Osteoblast (primary cell): Measurements from ENCODE around the gene RTP1. TPM values are rescaled to one million over a fixed set of nuclear protein-coding genes. Genes with fewer than 3 reads are reported as not detected.

Source experiments
- DNase-seq: peaks from one replicate; pipeline ENCODE4 v3.0.0; 2011; ENCODE audit warnings: low spot score, mixed read lengths; ENCODE audit not compliant: insufficient read length; ENCODE audit errors: missing footprints
- H2AFZ ChIP-seq: 2 replicates; pipeline ENCODE4 v1.6.0; 2011; ENCODE audit warnings: mild to moderate bottlenecking, low read length
- H3K27ac ChIP-seq: 2 replicates; pipeline ENCODE4 v1.5.1; 2011; ENCODE audit warnings: mild to moderate bottlenecking, low read depth, low read length, moderate library complexity
- H3K27me3 ChIP-seq: 2 replicates; pipeline ENCODE4 v1.6.0; 2012; ENCODE audit warnings: mild to moderate bottlenecking, control low read depth, inconsistent platforms, low read length, moderate library complexity; ENCODE audit not compliant: insufficient read depth
- H3K36me3 ChIP-seq: 2 replicates; pipeline ENCODE4 v1.5.1; 2011; ENCODE audit warnings: mild to moderate bottlenecking, low read length, control low read depth, moderate library complexity; ENCODE audit not compliant: insufficient read depth
- H3K4me1 ChIP-seq: 2 replicates; pipeline ENCODE4 v1.5.1; 2011; ENCODE audit warnings: mild to moderate bottlenecking, low read length, control low read depth, moderate library complexity; ENCODE audit not compliant: insufficient read depth
- H3K4me2 ChIP-seq: 2 replicates; pipeline ENCODE4 v1.6.0; 2011; ENCODE audit warnings: mild to moderate bottlenecking, low read length; ENCODE audit not compliant: insufficient read depth
- H3K4me3 ChIP-seq: fragments of 200-600 bp; sonication (generic); 3 replicates; pipeline ENCODE4 v1.5.1; 2012; ENCODE audit warnings: mild to moderate bottlenecking, low read length, inconsistent platforms; ENCODE audit not compliant: insufficient read depth
- H3K79me2 ChIP-seq: 2 replicates; pipeline ENCODE4 v1.6.0; 2012; ENCODE audit warnings: mild to moderate bottlenecking, low read length, control low read depth, inconsistent platforms; ENCODE audit not compliant: insufficient read depth
- H3K9me3 ChIP-seq: 2 replicates; pipeline ENCODE4 v1.5.1; 2011; ENCODE audit warnings: low read depth, low read length, control low read depth
- H4K20me1 ChIP-seq: 2 replicates; pipeline ENCODE4 v1.6.0; 2012; ENCODE audit warnings: mild to moderate bottlenecking, low read length, control low read depth; ENCODE audit not compliant: insufficient read depth
- CTCF ChIP-seq: IDR thresholded peaks from 2 replicates; pipeline ENCODE4 v1.5.1; 2011; ENCODE audit warnings: mild to moderate bottlenecking, low read depth, low read length, moderate library complexity; ENCODE audit errors: extremely low read depth
- total RNA-seq: library from RNA; depleted of rRNA; stranded (reverse); fragments of >200 nt; gene quantifications from 2 replicates; pipeline ENCODE4 v1.2.3, GENCODE V29; 2012

The RTP1 gene
- total RNA-seq, 1 donor = not detected

- no peak for TF ChIP-seq CTCF
- Histone ChIP-seq H3K9me3 (no peaks in the 10 kb centered on the region), H3K27ac (no peak overlapping the region), H3K36me3 (no peaks in the 10 kb centered on the region), H3K79me2 (no peaks in the 10 kb centered on the region), H2AFZ (no peak overlapping the region), H3K4me2 (no peak overlapping the region), H4K20me1 (no peaks in the 10 kb centered on the region), H3K4me3 (no peak overlapping the region), H3K27me3 (no peaks in the 10 kb centered on the region), H3K4me1 (peaks cover 3% of the 10 kb centered on the region)
- DNase-seq = peak; percentile 57
Observed at GRCh38 chr3:187242435-187242834, 45.1 kb downstream of the RTP1 start.

- Histone ChIP-seq H3K9me3 (no peaks in the 10 kb centered on the region), H3K27ac (no peak overlapping the region), H3K79me2 (no peaks in the 10 kb centered on the region), H3K36me3 (no peaks in the 10 kb centered on the region), H3K4me3 (no peak overlapping the region), H3K4me2 (no peak overlapping the region), H3K27me3 (peaks cover under 1% of the 10 kb centered on the region), H3K4me1 (peaks cover 3% of the 10 kb centered on the region), H4K20me1 (no peaks in the 10 kb centered on the region), H2AFZ (no peak overlapping the region)
- no peak for DNase-seq
- no peak for TF ChIP-seq CTCF
Observed at GRCh38 chr3:187242900-187243299, 45.6 kb downstream of the RTP1 start.

GRCh38 chr3:187243933-187244524 is 46.7 kb downstream of the RTP1 start:
- H3K4me1 ChIP-seq = peaks cover 3% of the 10 kb centered on the region
- H3K9me3 ChIP-seq = no peaks in the 10 kb centered on the region
- no peaks in the 10 kb centered on the region for H3K79me2 ChIP-seq
- no peak overlapping the region for H3K4me2 ChIP-seq
- no peaks in the 10 kb centered on the region for H4K20me1 ChIP-seq
- no peak overlapping the region for H2AFZ ChIP-seq
- H3K4me3 ChIP-seq = no peak overlapping the region
- no peak overlapping the region for H3K27ac ChIP-seq
- H3K27me3 ChIP-seq = peaks cover 2% of the 10 kb centered on the region
- no peaks in the 10 kb centered on the region for H3K36me3 ChIP-seq
- peak; percentile 81 for DNase-seq
- no peak for TF ChIP-seq CTCF

- Histone ChIP-seq H3K27ac (no peak overlapping the region), H3K9me3 (no peaks in the 10 kb centered on the region), H3K4me1 (peaks cover 3% of the 10 kb centered on the region), H3K27me3 (peaks cover 2% of the 10 kb centered on the region), H3K4me2 (no peak overlapping the region), H4K20me1 (no peaks in the 10 kb centered on the region), H3K79me2 (no peaks in the 10 kb centered on the region), H3K4me3 (no peak overlapping the region), H2AFZ (no peak overlapping the region), H3K36me3 (no peaks in the 10 kb centered on the region)
- DNase-seq = no peak
- TF ChIP-seq CTCF = no peak
Observed at GRCh38 chr3:187247398-187247797, 50.1 kb downstream of the RTP1 start.

Other genes starting within 250 kb of the RTP1 start
- gene RPL39L, start 58.0 kb upstream of the RTP1 start, total RNA-seq = 7.6 and 9.1 TPM in 2 replicates
- 1.2 and 1.4 TPM in 2 replicates for gene MASP1, start 94.3 kb downstream of the RTP1 start, total RNA-seq
- gene RTP4, start 170.9 kb downstream of the RTP1 start, total RNA-seq = 2.7 and 4.0 TPM in 2 replicates